Activated B cell treated with CpG ODN at 0.5 μM for 24 hours (primary cell): ENCODE results near the gene APBB2. TPM values are rescaled to one million over a fixed set of nuclear protein-coding genes. Genes with fewer than 3 reads are reported as not detected.
A peak's percentile ranks its signal among the peaks of the same experiment; 100 is the strongest.

Source experiments
- ATAC-seq: fragments of 200-7000 bp; cut with Tn5 transposase; one replicate; pipeline ENCODE4 v1.10.0; 2021; ENCODE audit warnings: low read depth, mild to moderate bottlenecking, moderate library complexity
- CTCF ChIA-PET: fragments of 350-600 bp; sonication (Branson Sonifier 250); formaldehyde crosslinking; loops from one replicate; lab custom pipeline; 2021; ENCODE audit warnings: antibody characterized with exemption; lab: Charles Lee
- POLR2A ChIA-PET: fragments of 350-600 bp; sonication (Branson Sonifier 250); formaldehyde crosslinking; loops from one replicate; lab custom pipeline; 2021; ENCODE audit warnings: antibody characterized with exemption; lab: Charles Lee
- DNase-seq: peaks from one replicate; pipeline ENCODE4 v3.0.0; 2022
- H3K27ac Mint-ChIP-seq: one replicate; pipeline ENCODE4 v1.8.0; 2020; ENCODE audit warnings: mixed read lengths
- H3K27me3 Mint-ChIP-seq: one replicate; pipeline ENCODE4 v1.8.0; 2021; ENCODE audit warnings: mixed read lengths
- H3K36me3 Mint-ChIP-seq: one replicate; pipeline ENCODE4 v1.8.0; 2021; ENCODE audit warnings: low read depth, mixed read lengths
- H3K4me1 Mint-ChIP-seq: one replicate; pipeline ENCODE4 v1.8.0; 2021; ENCODE audit warnings: mixed read lengths
- H3K4me3 Mint-ChIP-seq: one replicate; pipeline ENCODE4 v1.8.0; 2020; ENCODE audit warnings: mild to moderate bottlenecking, mixed read lengths
- H3K9me3 Mint-ChIP-seq: one replicate; pipeline ENCODE4 v1.8.0; 2020; ENCODE audit warnings: mixed read lengths
- intact Hi-C: fragments of 100-400 bp; cut with micrococcal nuclease; formaldehyde crosslinking; loops from one replicate; pipeline ENCODE4 v1.15.1; 2024
- total RNA-seq: library from RNA; stranded (reverse); gene quantifications from 2 replicates; pipeline ENCODE4 v1.2.3, GENCODE V29; 2022
- TF ChIP-seq, protein P1 (sequence below): fragments of 200-600 bp; IDR thresholded peaks from one replicate; pipeline ENCODE4 v1.8.0; 2022; ENCODE audit warnings: antibody characterized with exemption, mild to moderate bottlenecking

The APBB2 gene
- total RNA-seq, 1 donor from 2014 or later: 3.7 TPM

DNA sequence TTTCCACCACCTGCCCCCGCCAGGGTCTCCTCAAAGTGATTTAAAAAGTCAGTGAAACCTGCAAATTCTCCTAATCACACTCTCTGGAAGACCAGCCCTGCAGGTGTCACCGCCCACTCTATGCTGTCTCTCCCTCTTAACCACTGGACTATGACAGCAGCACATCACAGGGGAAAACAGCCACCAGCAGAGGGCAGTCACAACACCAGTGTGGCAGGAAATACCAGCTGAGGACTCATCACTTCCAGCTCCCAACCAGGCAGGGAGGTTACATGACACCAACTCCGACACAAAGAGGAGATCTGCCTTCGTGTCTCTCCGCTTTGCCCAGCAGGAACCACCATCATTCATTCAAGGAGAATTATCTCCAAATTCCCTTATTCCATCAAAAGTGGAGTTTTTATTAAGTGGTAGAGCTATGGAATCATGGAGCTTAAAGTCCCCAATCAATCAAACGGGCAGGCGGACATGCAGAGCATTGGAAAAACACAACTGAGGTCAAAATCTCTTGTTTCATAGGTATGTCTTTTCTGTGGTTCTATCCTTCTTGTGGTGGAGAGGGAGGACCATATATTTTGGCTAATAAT lies 373.3 kb downstream of the APBB2 start:
- TF ChIP-seq, protein P1, sequence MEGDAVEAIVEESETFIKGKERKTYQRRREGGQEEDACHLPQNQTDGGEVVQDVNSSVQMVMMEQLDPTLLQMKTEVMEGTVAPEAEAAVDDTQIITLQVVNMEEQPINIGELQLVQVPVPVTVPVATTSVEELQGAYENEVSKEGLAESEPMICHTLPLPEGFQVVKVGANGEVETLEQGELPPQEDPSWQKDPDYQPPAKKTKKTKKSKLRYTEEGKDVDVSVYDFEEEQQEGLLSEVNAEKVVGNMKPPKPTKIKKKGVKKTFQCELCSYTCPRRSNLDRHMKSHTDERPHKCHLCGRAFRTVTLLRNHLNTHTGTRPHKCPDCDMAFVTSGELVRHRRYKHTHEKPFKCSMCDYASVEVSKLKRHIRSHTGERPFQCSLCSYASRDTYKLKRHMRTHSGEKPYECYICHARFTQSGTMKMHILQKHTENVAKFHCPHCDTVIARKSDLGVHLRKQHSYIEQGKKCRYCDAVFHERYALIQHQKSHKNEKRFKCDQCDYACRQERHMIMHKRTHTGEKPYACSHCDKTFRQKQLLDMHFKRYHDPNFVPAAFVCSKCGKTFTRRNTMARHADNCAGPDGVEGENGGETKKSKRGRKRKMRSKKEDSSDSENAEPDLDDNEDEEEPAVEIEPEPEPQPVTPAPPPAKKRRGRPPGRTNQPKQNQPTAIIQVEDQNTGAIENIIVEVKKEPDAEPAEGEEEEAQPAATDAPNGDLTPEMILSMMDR: peak; percentile 34
- DNase-seq: peak; percentile 42
- POLR2A ChIA-PET: interaction anchor here (1.4 to 1.7 kb wide), 2 partner anchors 15 to 44 kb away, joined by 3 to 4 read pairs; no protein-coding TSS in a partner anchor
- ATAC-seq: peak; percentile 75
- Mint-ChIP-seq H3K27me3 (no peaks in the 10 kb centered on the region), H3K27ac (peak overlapping the region; percentile 67), H3K9me3 (no peaks in the 10 kb centered on the region), H3K4me1 (peaks cover 35% of the 10 kb centered on the region), H3K36me3 (no peaks in the 10 kb centered on the region), H3K4me3 (no peak overlapping the region)
- intact Hi-C loops: loop anchor here (1.0 to 10.0 kb wide), 4 partner anchors 16 to 784 kb away; partner anchors contain the start of gene N4BP2
- CTCF ChIA-PET: interaction anchor here (0.6 to 1.8 kb wide), 17 partner anchors 8 to 785 kb away, joined by 3 to 20 read pairs (median 4); partner anchors contain the start of gene N4BP2

DNA sequence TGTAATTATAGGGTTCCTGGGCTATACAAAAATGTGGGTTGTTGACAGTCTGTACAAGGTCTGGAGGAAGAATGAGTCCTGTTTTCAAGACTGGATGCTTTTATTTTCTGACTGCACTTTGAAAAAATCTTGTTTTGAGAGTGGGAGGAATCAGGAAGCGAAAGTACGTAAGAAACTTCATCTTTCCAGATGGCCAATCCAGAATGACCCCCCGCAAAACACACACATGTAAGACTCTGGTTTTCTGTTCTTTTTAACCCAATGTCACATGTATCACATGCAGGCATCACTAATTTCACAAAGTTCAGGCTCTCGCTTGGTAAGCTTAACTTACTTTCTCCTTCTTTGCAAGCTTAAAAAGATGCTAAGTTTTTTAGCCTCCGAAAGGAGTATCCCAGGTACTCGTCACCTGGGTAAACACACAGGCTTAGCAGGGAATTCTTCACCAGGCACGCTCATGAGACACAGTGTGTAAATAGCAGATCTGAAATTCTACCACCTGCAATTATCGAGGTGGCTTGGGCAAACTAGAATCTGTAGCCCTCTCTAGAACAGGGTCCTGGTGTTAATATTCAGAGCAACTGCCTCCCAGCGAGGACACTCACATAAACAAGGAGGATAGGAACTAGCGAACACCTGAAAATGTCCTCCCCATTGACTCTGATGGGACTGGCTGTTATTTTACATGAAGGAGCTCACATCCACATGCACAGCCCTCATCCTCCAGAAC lies 373.9 kb downstream of the APBB2 start:
- ChIA-PET POLR2A (interaction anchor here (1.4 to 1.7 kb wide), 2 partner anchors 15 to 43 kb away, joined by 3 to 4 read pairs; no protein-coding TSS in a partner anchor), CTCF (interaction anchor here (0.6 to 1.8 kb wide), 17 partner anchors 8 to 784 kb away, joined by 3 to 20 read pairs (median 4); partner anchors contain the start of gene N4BP2)
- Mint-ChIP-seq H3K4me3 (peak overlapping the region; percentile 61), H3K9me3 (no peaks in the 10 kb centered on the region), H3K4me1 (peaks cover 35% of the 10 kb centered on the region), H3K36me3 (no peaks in the 10 kb centered on the region), H3K27me3 (no peaks in the 10 kb centered on the region), H3K27ac (peak overlapping the region; percentile 67)
- intact Hi-C loops: loop anchor here (1.0 to 10.0 kb wide), 3 partner anchors 57 to 783 kb away; partner anchors contain the start of gene N4BP2
- no peak for DNase-seq
- peak; percentile 56 for ATAC-seq
- TF ChIP-seq, protein P1: no peak

DNA sequence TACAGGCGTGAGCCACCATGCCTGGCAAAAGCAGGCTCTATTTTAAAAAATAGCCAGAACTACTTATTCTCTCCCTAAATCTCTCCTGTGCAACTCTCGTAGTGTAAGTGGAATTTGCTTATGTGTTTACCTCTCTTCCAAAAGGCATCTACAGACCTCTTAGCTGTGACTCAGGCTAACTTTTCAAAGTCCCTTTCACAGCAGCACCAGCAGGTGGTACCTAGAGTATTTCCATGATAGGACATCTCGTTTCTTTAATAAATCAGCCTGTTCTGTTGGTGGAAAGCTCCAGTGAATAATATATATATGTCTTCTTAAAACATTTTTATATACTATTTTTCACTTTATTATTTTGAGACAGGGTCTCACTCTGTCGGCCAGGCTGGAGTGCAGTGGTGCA lies 375.6 kb downstream of the APBB2 start:
- TF ChIP-seq, protein P1: no peak
- Mint-ChIP-seq H3K27me3 (no peaks in the 10 kb centered on the region), H3K4me3 (no peak overlapping the region), H3K36me3 (no peaks in the 10 kb centered on the region), H3K4me1 (peaks cover 35% of the 10 kb centered on the region), H3K27ac (no peak overlapping the region), H3K9me3 (no peaks in the 10 kb centered on the region)
- ATAC-seq (no peak), DNase-seq (no peak)
- intact Hi-C loops: no loop called here
- POLR2A ChIA-PET: no interaction called here
- CTCF ChIA-PET: interaction anchor here (0.9 kb wide), 1 partner anchor 58 kb away, joined by 3 read pairs; no protein-coding TSS in a partner anchor

DNA sequence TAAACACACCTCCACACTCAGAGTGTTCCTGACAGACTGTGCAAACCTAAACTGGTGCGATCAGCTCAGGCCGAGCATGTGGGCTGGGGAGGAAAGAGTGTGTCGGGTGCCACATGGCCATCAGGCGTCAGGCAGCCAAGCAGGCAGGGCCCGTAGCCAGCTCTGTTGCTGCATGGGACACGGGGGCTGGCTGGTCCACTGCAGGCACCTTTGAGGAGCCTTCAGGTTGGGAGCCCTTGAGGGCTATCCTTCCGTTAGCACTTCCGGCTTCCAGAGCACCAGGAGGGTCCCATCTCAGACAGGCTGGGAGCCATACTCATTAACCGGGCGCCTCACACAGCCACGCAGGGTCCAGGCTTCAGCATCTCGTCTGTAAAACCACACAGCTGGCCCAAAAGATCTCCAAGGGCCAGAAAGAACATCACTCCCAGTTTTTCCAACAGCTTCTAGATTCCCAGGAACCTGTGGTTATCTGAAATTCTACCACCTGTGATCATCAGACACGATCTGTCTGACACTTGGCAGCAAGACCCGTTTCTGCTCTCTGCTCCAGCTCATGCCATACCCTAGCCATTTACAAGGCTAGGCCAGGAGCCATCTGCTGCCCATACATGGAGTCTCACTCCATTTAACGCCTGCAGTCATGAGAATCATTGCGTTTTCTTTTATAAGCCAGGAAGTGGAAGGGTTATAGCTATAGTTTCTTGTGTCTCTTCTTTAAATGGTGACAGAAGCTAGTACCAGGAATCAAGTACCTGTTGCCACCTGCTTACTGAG lies 377.1 kb downstream of the APBB2 start:
- Mint-ChIP-seq H3K9me3 (no peaks in the 10 kb centered on the region), H3K4me1 (peaks cover 26% of the 10 kb centered on the region), H3K4me3 (no peak overlapping the region), H3K27me3 (no peaks in the 10 kb centered on the region), H3K36me3 (no peaks in the 10 kb centered on the region), H3K27ac (no peak overlapping the region)
- TF ChIP-seq, protein P1: no peak
- no peak for ATAC-seq
- POLR2A ChIA-PET: no interaction called here
- intact Hi-C loops: no loop called here
- no peak for DNase-seq
- CTCF ChIA-PET: interaction anchor here (1.6 kb wide), 1 partner anchor 60 kb away, joined by 4 read pairs; no protein-coding TSS in a partner anchor
